ENCODE results near the gene LYRM4.

Gene LYRM4

DNA sequence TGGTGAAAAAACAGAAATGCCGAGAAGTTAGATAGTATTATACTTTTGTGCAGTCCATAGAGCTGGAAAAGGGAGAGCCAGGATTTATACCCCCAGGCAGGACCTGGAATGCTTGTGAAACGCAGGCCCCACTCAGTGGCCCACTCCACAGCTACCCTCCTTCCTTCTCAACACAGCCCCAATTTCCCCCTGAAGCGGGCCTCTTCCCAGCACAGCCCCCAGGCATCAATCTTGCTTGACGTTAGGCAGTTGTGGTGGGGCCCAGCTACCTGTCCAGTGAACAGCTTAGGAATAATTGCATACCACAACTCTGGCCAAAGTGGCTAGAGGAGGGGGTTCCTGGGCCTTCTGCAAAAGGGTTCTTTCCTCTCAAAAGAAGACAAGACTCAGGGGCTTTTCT lies 114.4 kb downstream of the LYRM4 start:
- DNase-seq (ENCODE audit: low read depth in 2 of 2), result no peak

DNA sequence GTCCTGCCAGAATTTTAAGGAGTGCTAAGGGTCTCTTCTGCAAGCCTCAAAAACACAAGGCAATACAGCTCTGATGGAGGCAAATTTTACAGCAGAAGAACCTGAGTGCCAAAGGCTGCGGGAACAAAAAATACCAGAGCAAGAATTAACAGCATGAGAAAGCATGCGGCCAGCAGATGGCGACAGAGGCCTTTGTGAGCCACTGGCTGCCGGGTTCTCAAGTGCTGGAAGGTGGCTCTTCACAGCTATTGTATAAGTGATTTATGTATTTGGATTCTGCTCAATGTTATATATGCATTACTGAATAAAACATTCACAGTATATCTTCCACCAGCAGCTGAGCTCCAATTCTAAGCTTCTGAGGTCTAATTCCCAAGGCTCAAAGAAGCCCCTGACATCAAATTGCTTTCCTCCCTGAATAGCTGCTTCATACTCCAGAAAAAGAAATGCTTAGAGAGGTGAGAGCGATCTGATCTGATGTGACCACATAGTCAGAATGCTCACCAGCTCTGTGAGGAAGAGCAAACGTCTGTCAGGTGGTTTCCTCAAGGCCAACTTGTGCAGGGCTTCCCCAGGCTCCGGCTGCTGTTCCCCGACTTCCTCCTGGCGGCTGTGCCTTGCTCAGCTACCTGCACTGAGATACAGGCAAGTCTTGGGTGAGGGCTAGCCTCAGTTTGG lies 117.0 kb downstream of the LYRM4 start:
- DNase-seq (ENCODE audit: low read depth in 2 of 2), result peak; percentile 69 to 83

DNA sequence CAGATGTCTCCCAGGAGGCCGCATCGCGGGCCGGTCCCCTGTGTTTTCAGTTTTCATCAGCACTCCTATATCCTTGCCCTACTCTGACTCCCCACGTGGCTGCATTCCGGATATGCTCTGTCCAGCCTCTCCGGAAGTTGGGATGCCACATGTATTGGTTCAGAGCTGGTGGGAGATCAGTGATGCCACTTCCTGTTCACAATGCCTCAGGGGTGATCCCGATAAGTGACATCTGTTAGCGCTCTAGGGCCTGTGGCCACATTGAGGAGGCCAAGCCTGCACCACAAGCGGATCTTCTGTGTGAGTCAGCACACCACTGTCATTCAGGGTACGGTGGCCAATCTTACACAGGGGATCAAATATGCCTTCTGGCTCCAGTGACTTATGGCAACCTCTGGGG lies 117.8 kb downstream of the LYRM4 start:
- no peak for DNase-seq (ENCODE audit: low read depth in 2 of 2)

DNA sequence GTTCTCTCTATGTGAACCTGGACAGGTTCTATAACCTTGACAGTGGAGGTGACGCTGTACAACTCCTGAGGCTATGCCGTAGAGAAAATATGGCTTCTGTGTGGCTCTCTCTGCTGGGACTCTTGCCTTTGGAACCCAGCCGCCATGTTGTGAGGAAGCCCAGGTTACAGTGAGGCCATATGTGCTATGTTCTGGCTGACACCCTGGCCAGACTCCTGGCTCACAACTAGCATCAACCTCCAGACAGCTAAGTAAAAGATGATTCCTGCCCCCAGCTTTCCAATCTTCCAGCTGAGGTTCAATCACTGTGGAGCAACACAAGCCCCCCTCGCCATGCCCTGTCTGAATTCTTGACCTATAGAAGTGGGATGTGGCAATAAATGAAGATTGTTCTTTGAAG lies 118.6 kb downstream of the LYRM4 start:
- DNase-seq (ENCODE audit: low read depth in 2 of 2), result no peak

DNA sequence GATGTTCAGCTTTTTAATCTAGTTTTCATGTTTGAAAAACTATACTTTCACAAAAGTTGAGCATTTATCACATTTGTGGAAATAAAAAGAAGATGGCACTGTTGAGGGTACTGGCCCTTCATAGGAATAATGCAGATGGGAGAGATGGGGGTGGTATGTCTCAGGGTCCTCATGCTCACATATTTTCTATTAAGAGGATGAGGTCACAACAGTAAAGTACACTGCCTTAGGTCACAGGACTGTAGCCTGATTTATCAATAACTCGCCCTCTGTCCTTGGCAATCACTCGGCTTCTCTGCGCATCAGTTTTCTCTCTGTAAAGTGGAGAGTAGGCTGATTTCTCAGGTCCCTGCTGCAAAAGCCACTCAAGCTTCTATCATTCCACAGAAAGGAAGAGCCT lies 119.7 kb downstream of the LYRM4 start:
- DNase-seq (ENCODE audit: low read depth in 2 of 2), result no peak

DNA sequence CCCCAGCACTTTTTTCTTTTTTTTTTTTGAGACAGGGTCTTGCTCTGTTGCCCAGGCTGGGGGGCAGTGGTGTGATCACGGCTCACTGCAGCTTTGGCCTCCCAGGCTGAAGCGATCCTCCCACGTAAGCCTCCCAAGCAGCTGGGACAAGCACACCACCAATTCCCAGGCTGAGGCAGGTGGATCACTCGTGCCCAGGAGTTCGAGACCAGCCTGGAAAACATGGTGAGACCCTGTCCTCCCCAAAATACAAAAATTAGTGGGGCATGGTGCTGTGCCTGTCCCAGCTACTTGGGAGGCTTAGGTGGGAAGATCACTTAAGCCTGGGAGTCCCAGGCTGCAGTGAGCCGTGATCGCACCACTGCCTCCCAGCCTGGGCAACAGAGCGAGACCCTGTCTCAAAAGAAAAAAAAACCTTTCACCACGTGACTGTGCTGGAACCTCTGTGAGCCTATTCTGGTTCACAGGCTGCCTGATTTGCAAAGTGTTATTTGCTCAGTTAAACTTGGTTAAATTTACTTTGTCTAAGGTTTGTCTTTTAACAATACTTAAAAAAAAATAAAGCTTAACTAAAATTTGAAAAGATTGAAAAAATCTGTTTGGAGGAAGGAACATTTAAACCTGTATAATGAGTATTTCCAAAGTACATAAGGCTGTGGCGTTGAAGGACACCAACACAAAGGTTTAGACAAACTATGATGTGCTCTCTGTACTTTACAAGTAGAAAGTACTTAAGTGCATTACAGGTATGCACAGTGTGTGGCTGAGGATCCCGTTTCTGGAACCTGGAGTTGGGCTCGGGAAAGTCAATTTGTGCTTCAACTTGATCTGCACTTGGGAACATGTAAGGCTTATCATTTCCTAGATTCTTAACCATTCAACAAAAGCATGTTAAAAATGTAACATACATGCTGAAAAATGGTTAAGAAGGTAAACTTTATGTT lies 120.7 kb downstream of the LYRM4 start:
- no peak for DNase-seq (ENCODE audit: low read depth in 2 of 2)

DNA sequence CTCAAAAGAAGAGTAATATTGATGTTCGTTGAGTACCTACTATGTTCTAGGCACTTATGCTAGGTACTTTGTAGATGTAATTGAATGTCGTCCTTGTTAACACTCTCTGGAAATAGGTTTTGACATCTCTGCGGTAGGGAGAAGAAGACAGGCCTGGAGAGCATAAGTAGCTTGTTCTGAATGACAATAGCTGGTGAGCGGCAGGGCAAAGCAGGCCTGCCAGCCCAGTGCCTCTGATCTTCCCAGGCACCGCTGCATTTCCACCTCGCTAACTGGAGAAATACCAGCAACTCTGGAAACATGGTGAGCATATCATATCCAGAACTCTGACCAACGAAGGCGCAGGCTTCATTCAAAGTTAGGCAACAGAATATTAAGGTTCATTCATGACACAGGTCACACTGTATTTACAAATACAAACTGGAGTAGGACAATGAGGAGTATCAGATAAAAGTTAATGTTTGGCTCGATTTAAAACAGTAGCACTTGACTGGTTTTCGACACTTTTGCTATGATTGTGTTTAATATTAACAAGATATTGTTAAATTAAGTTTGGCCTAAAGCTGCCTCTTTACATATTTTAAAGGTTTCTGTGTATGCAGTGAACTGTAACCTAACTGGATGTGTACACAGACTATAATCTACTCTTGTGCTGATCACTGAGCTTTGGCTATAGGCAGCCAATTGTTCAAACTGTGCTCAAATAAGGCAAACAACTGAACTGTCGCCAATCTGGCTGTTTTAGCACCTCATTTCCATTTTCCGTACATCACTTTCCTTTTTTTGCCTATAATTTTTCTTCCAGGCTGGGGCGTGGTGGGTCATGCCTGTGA lies 121.5 kb downstream of the LYRM4 start:
- no peak for DNase-seq (ENCODE audit: low read depth in 2 of 2)

DNA sequence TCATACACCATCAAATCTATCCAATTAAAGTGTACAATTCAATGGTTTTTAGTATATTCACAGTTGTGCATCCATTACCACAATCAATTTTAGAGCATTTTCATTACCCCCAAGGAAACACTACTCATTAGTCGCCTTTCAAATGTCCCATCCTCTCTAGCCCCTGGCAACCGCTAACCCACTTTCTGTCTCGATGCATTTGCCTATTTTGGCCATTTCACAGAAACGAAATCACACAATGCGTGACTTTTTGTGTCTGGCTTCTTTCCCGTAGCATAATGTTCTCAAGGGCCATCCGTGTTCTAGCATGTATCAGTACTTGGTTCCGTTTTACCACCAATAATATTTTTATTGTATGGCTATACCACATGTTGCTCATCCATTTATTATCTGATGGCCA lies 123.9 kb downstream of the LYRM4 start:
- no peak for DNase-seq (ENCODE audit: low read depth in 2 of 2)

DNA sequence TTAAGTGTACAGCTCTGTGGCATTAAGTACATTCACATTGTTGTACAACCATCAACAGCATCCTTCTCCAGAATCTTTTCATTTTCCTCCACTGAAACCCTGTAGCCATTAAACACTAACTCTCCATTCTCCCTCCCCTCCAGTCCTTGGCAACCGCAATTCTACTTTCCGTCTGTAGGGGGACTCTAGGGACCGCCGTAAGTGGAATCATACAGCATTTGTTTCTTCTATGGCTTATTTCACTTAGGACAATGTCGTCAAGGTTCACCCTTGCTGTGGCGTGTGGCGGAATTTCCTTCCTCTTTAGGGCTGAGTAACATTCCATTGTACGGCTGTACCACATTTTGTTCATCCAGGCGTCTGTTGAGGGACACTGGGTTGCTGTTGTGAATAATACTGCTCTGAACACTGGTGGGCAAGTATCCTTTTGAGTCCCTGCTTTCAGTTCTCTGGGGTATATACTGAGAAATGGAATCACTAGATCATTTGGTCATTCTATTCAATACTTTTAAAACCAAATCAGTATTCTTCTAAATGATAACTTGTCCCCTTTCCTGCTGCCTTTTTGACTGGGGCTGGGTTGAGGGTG lies 124.9 kb downstream of the LYRM4 start:
- peak; percentile 8 to 23 for DNase-seq (ENCODE audit: low read depth in 2 of 2)

DNA sequence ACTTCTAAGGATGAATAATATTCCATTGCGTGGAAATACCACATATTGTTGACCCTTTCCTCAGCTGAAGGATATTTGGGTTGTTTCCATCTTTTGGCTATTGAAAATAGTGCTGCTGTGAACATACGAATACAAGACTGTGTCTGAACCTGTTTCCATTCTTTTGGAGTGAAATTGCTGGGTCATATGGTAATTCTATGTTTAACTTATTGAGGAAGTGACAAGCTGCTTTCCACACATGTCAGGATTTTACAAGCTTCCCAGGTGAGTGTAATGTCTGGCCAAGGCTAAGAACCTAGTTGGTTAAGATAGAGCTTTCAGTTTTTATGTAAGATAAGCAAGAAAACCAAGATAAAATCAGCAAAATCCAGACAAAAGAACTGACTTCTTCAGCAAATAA lies 126.8 kb downstream of the LYRM4 start:
- DNase-seq (ENCODE audit: low read depth in 2 of 2), result no peak

DNA sequence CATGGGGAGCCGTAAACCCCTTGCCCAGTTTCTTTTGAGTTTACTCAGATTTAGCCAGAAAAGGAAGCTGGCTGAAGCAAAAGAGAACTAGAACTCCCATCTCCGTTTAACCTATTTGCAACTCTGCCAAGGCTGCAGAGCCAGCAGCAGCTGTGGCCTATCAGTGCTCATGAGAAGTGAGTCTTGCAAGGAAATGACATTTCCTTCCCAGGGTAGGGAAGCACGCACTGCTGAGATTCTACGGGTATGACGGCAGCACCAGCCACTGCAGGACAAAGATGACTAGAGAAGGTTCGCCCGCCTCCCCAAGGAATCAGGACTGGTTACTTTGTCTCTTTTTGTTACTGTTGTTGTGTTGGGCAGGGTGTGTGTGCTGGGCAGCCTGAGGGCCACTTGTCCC lies 128.0 kb downstream of the LYRM4 start:
- DNase-seq (ENCODE audit: low read depth in 2 of 2), result no peak

DNA sequence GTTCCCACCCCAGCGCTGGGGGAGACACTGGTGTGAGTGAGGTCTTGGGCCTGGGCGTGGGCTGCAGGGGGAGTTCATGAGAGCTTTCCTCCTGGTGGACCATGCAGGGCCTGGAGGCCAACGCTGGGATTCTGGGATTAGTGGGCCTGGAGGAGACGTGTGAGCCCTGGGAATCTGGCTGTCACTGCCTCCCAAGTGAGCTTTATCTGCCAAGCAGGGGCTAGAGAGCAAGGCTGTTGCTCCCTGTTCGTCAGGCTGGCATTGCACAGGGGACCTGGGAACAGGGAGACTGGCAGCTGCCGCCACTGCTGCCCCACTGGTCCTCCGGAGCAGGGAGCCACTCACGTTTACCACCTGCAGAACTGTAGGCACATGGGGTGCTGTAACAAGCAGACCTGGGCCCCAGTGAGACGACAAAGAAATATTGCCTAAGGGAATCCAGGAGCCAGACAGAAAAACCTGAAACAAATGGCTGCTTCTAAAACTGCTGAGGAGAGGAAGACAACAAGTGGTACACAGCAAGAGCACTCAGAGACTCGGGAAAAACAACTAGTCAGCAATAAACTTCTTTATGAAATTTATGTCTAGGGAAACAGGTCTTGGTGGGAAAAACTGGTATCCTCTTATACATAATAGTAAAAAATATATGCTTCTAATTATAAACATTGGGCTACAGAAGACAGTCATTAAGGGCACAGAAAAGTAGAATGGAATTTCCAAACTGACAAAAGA lies 130.4 kb downstream of the LYRM4 start:
- no peak for DNase-seq (ENCODE audit: low read depth in 2 of 2)

DNA sequence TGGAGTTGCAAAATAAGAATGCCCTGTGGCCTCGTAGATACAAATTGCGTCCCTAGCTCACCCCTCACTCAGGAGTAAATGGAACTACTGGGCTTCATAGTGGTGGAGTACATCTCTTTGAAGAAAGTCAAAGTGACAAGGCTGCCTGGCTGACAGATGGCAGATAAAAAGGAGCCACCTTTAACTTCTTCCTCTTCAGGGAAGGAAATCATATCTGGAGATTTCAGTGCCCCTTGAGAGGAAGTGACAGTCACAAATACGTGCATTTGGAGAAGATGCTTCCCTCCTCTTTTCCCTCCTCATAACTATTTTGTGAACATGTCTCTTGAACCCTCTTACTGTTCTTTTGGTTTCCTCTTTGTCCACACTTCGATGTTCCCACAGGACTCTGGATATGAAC lies 132.4 kb downstream of the LYRM4 start:
- no peak for DNase-seq (ENCODE audit: low read depth in 2 of 2)

DNA sequence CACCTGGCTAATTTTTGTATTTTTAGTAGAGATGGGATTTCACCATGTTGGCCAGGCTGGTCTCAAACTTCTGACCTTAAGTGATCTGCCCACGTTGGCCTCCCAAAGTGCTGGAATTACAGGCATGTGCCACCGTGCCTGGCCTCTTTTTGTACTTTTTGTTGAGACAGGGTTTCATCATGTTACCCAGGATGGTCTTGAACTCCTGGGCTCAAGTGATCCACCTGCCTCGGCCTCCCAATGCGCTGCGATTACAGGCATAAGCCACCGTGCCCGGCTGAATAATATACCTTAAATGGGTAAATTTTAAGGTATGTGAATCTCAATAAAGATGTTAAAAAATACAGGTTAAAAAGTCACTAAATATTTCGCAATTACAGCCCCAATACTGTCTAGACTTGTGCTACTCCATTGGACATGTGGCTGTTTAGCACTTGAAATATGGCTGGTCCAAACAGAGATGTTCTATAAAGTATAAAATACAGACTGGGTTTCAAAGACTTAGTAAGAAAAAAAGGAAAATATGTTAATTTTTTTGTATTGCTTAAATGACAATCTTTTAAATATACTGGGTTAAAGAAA lies 133.6 kb downstream of the LYRM4 start:
- DNase-seq (ENCODE audit: low read depth in 2 of 2), result no peak

DNA sequence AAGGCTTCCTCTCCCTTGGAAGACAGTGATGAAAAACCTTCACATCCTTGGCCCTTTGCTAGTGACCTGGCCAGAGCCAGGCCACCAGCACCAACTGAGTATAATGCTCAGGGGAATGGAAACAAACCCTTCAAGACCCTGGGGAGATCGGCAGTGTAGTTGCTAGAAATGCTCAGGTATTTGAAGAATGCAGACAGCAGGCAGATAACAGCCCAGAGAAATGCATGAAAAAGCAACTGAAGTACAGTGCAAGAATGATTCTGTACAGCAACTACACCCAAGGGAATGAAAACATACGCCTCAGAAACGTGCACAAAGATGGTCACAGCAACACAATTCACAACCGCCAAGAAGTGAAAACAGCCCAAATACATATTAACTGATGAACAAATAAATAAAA lies 134.5 kb downstream of the LYRM4 start:
- DNase-seq (ENCODE audit: low read depth in 2 of 2), result no peak

DNA sequence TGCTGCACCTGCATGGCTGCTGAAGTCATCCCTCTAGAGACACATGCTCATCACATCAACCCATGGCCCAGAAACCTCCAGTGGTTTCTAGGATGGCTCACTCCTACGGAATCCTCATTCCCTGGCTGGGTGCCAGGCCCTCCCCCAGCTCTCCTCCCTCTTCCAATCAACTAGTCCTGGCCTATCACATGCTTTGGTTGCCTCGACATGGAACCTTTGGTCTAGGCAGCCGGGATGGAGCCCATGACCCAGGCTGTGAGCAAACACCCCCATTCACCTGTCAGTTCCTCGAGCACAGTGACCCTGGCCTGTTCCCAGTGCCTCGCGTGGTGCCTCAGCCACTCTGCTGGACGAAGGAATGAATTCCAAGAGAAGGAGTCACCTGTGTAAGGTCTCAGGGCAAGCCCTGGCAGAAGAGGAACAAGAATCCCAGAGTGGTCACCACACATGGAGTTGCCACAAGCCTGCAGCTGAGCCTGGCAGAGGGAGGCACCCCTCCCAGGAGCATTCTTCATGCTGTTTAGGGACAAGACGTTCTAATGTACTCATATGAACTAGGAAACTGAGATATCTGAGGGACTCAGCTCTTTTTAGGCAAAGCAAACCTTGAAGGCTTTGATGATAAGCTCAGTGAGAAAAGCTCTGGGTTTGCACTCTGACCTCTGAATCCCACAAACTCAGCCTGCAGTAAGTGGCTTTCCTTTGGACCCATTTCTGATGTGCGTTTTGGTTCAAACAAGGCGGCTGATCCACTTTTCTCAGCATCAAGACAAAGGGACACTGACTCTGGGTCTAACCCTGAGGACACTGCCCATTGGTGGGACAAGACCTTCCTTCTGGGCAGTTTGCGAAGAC lies 135.4 kb downstream of the LYRM4 start:
- no peak for DNase-seq (ENCODE audit: low read depth in 2 of 2)

DNA sequence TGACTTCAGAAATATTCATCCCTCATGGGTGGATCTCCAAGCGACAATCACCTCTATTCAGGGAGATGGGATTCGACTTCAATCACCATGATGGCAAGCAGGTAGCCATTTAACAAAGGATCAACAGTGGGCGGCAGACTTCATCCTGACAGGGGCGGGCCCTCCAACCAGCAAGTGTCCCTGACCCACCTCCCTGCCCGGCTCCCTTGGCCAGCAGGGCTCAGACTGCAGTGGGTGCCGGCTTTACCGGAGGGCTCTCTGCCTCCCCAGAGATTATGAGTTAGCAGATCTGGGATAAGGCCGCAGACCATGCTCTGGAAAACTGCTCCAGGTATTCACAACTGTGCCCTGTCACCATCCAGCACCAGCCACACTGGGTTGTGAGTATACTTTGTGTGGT lies 136.2 kb downstream of the LYRM4 start:
- no peak for DNase-seq (ENCODE audit: low read depth in 2 of 2)

DNA sequence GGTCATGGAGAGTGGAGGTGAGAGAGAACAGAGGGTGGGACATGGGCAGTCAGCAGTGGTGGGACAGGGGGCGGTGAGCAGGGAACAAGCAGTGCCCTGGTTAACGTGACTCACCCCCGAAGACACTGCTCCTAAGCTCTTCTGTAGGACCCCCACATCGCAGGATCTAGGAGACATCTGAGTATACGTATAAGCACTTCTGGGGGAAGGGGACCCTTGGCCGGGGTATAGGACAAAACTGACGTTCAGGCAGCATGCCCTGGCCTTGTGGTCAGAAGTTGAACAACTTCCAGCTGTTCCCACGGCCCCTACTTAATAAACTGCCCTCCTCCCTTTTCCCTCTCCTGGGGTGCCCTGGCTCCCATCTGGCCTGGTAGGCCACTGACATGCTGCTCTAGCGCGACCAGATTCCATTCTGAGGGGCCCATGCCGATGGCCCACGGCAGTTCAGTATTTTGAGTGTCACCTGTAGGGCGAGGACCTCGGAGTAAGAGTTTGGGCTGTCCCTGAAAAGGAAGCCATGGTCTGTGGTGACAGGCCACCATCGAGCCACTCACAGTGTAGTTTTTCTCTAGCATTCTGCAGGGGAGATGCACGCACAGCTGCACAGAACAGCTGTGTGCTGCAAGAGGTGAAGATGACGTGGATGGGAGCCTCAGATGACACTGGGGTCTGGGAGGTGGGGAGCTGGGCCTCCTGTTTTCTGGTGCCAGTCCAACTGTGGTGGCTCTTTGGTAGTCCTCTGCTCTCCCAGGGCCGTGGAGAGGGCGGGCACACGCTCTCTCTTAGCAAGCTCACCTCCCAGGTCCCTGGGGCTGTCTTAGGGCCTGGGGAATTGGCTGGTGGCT lies 137.2 kb downstream of the LYRM4 start:
- DNase-seq (ENCODE audit: low read depth in 2 of 2), result no peak

DNA sequence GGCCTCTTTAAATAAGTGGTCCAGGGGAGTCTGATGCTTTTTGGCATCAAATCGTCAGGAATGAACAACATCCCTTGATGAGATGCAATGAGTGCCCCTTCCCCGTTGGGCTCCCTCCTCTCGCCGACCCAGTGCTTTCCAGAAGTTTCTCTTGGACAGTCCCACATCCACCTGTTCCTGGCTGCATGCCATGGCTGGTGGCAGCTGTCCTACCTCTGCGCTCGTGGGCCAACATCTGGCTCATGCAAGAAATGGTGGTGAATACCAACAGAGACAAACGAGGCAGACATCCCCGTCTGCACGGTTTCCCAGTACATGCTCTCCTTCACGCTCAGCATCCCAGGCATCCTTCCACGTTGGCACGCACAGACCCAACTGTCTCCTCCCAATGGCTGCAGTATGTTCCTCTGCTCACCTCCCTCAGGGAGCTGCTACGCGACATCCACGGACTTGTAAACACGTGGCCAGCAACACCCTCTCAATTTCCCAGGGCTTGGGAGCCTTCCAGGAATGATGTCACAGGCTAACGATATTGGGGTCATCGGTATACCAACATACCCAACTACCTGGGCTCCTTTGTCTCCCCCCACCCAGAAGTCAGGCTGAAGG lies 138.1 kb downstream of the LYRM4 start:
- no peak for DNase-seq (ENCODE audit: low read depth in 2 of 2)

Data from stimulated activated CD8-positive, alpha-beta memory T cell treated with anti-CD3 and anti-CD28 coated beads, Interleukin-7, amount 100 ng/mL, for 1 hour (primary cell).